SKM-1 (cell line): ENCODE data around the gene EPB41L4A.
"Not testable (repeated sequence)": the region's sequence is repeated elsewhere in the genome, so short reads cannot be mapped to it uniquely, and the experiment has no call there.

Source experiments
- DNase-seq: peaks from one replicate; lab custom pipeline; 2025; ENCODE audit not compliant: unreplicated experiment; lab: John Stamatoyannopoulos, UW

EPB41L4A gene

GRCh38 chr5:112263469-112263868 is 155.6 kb downstream of the EPB41L4A start:
- no peak for DNase-seq

GRCh38 chr5:112258571-112258970 is 160.5 kb downstream of the EPB41L4A start:
- no peak for DNase-seq

DNA sequence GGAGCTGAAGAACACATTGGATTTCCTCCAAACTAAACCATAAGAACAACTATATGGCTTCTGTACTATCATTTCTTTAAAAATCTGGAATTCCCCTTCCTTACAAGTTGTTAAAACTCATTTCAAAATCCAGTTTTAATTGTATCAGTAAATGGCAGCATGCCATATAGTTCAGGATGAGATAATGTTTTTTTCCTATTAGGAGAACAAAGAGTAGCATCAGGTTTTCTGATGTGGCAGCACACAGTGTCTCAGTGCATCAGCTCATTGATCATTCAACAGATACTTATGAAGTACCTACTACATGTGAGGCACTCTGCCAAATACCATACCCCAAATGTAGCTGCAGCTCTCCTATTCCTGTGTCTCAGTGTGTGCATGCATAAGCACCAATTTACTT is 161.1 kb downstream of the EPB41L4A start:
- no peak for DNase-seq

DNA sequence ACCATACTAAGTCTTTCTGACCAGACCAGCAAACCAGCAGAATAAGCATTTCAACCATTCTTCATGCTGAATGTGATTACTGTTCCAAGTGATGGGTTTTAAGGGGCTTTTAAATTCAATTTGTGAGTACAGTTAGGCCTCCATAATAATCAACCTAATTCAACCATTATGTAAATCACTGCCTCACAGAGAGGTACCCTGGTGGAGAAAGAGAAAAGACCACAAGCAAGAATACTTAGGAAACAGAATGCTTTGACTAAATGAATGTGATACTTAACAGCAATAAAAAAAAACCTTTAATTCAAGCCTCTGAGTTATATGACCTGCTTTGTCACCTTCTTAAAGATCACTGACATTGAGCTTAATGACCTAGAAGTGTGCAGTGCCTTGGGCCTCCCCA is 162.1 kb downstream of the EPB41L4A start:
- DNase-seq, result no peak

DNA sequence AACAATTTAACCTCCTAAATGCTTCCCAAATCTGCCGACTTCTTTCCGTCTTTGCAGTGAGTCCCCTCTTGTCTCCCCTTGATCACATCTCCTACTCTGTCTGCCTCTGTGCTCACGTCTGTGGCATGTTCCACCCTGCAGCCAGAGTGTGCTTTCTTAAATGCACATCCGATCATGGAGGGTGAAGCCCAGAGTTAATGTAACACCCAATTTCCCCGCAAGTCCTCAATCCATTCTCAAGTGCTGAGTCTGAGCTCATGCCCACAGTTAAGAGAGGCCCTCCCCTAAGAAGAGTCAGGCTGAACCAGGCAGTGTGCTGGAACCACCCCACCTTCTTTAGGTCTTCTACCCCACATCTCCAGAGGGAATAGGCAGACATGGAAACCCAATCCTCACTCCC is 164.8 kb downstream of the EPB41L4A start:
- DNase-seq, result no peak

- DNase-seq, result no peak
These were observed 165.4 kb downstream of the EPB41L4A start for GRCh38 chr5:112253478-112254250.

- no peak for DNase-seq
These were observed 168.5 kb downstream of the EPB41L4A start for GRCh38 chr5:112250551-112250950.

DNA sequence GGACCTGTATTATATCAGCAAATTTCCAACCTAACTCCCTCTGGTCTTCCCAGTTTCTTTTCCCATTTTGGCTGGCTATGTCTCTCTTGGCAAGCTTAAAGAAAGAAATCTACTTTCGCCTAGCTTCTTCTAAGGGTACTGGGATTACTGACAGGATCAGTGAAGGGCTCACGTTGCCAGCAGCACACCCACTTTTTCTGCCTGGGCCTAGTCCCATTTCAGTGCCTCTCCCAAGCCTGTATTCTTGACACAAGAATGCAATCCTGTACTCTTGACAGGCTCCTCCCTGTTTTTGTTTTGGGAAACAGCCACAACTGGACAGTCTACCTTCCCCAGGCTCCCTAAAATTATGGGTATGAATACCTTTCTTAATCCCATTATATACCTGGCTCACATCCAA is 170.5 kb downstream of the EPB41L4A start:
- no peak for DNase-seq

DNA sequence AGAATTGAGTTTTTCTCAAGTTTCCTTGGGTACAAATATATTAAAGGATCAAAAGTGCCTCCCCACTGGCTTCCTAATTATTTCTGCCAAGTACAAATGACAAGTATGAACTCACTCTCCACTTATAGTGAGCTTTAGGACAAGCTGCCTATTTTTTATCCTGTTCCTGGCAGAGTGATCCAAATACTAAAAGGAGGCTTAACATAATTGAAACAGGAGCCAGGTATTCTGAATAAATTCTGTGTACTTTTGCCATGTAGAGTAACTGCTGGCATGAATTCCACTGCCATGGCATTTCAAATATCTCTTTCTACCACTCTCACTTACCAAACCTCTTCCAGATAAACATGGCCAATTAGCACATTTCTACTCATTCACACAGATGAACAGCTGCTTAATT is 171.1 kb downstream of the EPB41L4A start:
- DNase-seq, result no peak

DNA sequence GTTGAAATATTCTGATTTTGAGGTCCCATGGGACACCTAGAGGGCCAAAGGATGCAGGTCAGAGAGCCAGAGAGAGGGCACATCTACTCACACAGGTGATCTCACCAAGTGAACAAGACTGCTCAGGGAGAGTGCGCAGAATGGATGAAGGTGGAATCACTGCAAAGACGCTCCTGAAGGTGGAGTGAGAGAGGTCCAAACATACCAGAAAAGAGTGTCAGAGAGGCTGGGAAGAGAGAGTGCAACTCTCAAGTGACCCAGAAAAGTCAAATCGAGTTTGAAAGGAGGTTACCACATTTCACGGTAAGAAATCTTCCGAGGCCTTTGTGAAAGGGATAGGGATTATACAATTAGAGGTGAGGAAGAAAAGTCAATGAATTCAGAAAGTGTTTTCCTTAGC is 173.4 kb downstream of the EPB41L4A start:
- DNase-seq, result no peak

DNA sequence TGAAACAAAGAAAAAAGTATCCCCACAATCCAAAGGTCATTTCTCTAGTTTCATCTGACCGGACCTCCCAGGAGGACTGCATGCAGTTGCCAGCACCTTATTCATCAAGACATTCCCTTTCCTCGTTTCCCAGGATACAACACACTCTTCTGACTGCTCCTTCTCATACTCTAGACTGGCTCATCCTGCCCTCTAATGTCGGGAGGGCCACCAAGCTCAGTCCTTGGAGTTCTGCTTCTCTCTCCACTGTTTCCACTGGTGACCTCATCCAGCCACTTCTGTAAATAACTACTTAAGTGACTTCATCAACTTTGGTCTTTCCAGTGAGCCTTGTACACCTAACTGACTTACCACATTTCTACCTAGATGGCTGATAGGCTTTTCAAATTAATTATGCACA is 179.1 kb downstream of the EPB41L4A start:
- no peak for DNase-seq

GRCh38 chr5:112238473-112238872 is 180.6 kb downstream of the EPB41L4A start:
- no peak for DNase-seq

DNA sequence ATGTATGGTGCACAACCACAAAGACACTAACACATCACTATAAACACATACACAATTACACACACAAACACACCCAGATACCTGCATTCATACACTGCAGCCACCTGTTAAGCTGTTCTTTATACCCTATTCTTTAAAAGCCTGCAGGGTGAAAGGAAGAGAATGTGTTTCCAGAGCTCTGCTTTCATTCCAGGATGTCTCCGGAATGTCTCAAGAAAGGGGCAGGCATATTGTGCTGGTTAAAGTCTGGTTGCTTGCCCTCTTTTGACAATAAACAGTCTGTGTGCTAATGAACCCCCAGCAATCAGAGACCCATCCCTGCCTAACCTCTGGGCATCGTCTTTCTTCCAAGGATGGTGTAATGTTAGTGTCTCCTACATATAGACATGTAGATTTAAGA is 181.6 kb downstream of the EPB41L4A start:
- DNase-seq, result no peak

DNA sequence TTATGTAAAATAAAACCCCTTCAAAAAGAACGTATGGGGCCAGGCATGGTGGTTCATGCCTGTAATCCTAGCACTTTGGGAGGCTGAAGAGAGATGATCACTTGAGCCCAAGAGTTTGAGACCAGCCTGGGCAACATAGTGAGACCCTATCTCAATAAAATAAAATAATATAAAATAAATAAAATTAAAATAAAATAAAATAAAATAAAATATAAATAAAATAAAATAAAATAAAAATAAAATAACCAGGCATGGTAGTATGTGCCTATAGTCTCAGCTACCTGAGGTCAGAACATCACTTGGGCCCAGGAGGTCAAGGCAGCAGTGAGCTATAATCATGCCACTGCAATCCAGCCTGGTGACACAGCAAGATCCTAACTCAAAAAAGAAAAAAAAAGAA is 185.1 kb downstream of the EPB41L4A start:
- DNase-seq, result no peak

GRCh38 chr5:112232667-112233066 is 186.4 kb downstream of the EPB41L4A start:
- DNase-seq, result no peak

DNA sequence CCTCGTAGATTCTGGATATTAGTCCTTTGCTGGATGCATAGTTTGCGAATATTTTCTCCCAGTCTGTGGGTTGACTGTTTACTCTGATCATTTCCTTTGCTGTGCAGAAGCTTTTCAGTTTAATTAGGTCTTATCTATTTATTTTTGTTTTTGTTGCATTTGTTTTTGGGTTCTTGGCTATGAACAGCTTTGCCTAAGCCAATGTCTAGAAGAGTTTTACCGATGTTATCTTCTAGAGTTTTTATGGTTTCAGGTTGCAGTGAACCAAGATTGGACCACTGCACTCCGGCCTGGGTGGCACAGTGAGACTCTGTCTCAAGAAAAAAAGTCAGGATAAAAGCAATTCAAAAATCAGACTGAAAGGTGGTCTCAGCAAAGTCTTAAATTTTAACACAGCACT is 188.5 kb downstream of the EPB41L4A start:
- no peak for DNase-seq

GRCh38 chr5:112228667-112229066 is 190.4 kb downstream of the EPB41L4A start:
- no peak for DNase-seq

DNA sequence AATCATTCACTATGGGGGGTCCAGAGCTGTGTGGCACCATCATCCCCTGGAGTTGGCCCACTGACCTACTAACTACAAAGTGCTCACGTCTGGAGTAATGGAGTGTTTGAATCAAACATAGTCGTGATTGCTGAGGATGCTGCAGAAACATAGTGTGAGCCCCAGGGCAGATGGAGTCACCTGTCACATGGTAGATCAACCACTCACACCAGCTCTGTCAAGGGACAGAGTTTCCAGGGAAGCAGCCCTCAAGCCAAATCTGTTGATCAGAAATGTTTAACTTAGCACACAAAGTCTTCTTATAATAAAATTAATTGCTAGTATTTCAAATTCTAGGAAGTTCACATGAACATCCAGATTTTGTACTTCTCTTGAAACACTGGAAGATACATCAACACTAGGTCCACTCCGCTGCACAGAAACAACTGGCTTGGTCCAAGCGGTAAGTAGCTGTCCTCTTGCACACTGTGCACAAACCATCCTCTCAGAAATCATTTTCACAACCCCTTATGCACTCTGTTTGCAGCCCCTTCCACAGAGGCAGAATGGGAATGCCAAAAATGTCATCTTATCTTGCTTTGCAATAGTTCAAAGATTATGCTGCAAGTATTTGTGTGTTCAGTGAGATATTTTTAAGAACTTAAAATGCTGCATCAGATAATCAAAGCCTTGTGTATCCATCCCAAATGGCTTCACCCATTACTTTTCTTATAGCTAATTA is 191.0 kb downstream of the EPB41L4A start:
- no peak for DNase-seq

DNA sequence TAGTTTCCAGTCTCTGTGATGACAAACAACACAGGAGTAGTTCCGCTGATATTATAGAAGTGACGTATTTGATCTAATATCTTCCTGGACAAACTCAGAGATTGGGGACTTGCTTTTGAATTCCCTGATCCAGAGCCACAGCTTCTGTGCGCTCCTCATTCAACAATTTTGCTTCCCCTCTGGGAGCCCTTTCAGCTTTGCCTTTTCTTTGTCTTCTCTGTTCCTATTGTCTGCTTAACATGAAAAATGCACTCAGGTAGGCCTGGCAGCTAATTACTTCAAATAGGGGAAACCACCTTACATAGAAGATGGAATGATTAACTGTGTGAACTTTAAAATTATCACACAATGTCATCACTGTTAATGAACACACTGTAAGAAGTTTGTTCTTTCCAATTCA is 192.9 kb downstream of the EPB41L4A start:
- no peak for DNase-seq

- DNase-seq, result not testable (repeated sequence)
These were observed 196.1 kb downstream of the EPB41L4A start for GRCh38 chr5:112222997-112223396.

DNA sequence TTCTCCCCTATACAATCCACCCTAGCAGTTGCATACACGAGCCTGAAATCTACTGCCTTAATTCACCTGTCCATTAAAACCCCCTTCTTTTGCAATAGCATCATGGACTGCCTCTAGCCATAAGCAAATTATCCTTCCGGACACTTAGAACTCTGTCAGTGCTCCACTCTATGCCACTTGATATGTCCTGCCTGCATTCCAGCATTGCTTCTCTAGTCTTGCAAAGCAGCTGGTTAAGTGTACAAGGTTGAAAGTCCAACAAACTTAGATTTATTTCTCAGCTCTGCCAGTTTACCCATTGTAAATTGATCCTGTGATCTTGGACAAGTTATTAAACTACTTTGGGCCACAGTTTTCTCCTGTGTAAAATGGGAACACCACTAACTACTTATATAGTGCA is 197.9 kb downstream of the EPB41L4A start:
- no peak for DNase-seq

- DNase-seq, result no peak
These were observed 200.1 kb downstream of the EPB41L4A start for GRCh38 chr5:112219000-112219399.
